DMS 273 (cell line): ENCODE data around the gene OSBPL1A.
"Not testable (repeated sequence)": the region's sequence is repeated elsewhere in the genome, so short reads cannot be mapped to it uniquely, and the experiment has no call there.

Experiments used
- DNase-seq: peaks from one replicate; lab custom pipeline; 2025; ENCODE audit not compliant: unreplicated experiment; lab: John Stamatoyannopoulos, UW

Gene OSBPL1A

DNA sequence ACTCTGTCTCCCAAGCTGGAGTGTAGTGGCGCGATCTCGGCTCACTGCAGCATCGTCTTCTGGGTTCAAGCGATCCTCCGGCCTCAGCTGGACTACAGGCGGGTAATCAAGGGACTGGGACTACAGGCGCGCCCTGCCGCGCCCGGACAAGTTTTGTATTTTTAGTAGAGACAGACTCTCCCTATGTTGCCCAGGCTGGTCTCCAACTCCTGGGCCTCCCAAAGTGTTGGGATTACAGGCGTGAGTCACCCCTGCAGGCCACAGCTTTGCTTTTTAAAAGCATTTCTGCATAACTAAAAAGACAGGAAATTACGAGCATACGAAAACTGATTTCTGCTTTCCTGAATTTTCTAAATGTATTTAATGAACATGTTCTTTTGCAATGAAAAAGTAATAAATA lies 916 bp upstream of the OSBPL1A start:
- peak; percentile 66 for DNase-seq

DNA sequence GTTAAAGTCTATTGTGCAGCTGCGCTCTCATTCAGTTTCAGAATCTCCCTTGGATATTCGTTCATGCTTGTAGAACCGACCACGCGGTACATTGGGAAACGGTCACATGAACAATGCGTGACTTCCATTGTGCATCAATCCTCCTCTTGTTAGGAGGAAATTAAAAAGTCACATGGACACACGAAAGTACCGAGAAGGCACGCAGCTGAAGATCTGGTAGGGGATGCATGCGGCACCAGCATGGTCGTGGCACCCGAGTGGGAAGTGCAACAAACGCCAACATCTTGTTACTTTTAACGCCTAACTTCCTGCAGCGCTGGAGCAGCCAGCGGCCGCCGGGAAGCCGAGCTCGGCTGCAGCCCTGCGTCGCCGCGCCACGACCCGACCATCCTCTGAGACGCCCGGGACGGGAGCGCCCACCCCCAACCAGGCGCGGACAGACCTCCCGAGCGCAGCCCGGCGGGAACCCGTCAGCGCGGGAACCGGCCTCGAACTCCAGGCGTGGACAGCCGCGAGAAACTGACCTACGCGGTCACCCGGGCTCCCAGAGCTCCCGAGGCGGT lies 412 bp downstream of the OSBPL1A start:
- peak; percentile 90 for DNase-seq

DNA sequence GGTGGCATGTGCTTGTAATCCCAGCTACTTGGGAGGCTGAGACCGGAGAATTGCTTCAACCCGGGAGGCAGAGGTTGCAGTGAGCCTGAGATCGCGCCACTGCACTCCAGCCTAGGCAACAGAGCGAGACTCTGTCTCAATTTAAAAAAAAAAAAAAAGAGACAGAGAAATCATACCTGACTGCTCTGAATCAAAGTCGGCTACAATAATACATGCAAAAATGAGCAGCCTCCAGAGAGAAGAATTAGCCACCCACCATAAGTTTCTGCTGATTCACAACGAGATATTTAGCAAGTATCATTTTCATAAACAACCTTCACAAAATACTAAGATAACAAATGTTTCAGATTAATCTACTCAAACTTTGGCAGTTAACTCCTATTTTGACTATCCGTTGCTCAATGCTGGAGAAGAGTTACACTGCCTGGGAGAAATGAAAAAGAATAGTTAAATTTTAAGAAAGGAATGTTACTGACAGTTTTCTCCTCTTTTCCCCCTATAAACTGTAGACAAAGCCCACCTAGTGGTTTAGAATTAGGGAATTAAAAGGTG lies 1.5 kb downstream of the OSBPL1A start:
- DNase-seq, result peak; percentile 36

DNA sequence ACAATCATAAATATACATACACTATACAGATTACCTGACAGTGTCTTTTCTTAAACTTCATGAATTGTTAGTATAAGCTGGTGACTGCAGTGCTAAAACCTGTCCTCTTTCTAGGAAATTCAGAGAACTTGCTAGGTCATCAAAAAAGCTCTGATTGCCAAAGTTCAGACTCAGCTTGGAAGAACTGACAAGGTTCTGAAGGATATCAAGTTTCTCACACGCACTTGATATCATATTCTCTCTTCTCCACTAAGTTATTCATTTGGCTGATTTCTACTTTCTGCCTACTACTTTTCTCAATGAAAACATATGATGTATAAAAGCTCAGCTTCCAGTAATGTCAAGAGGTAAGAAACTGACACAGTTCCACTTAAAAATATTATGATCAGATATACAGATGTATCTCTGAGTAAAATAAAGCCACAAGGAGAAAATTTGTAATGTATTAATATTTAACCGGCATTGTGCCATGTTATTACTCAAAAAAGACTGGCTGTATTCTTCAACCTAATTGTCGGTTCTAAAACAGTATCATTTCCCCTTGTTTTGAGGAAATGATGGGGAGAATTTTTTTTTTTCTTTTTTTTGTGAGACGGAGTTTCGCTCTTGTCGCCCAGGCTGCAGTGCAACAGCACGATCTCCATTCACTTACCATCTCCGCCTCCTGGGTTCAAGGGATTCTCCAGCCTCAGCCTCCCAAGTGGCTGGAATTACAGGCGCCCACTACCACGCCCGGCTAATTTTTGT lies 2.4 kb downstream of the OSBPL1A start:
- peak; percentile 63 for DNase-seq

DNA sequence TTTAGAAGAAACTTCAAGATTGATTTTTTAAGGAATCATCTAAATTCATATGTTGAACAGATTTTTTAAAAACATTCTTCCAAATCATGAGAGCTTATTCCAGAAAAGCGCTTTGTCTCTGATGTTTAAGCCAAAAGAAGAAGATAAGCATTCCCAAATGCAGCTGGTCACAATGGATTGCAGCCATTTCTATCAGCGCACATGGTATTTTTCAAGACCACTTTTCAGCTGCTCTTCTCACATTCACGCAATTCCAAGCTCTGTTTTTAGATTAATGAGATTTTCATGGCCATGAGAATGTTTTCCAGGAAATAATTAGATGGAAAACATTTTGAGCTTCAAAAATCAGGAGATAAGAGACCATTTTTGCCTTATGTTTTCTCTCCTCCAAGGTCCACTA lies 8.7 kb downstream of the OSBPL1A start:
- DNase-seq, result no peak

DNA sequence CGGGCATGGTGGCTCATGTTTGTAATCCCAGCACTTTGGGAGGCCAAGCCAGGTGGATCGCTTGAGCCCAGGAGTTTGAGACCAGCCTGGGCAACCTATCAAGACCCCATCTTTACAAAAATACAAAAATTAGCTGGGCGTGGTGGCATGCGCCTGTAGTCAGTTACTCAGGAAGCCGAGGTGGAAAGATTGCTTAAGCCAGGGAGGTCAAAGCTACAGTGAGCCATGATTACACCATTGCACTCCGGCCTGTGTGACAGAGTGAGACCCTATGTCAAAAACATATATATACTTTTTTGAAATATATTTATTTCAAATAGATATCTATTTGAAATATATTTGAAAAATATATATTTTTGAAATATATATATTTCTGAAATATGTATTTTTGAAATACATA lies 10.9 kb downstream of the OSBPL1A start:
- DNase-seq, result no peak

DNA sequence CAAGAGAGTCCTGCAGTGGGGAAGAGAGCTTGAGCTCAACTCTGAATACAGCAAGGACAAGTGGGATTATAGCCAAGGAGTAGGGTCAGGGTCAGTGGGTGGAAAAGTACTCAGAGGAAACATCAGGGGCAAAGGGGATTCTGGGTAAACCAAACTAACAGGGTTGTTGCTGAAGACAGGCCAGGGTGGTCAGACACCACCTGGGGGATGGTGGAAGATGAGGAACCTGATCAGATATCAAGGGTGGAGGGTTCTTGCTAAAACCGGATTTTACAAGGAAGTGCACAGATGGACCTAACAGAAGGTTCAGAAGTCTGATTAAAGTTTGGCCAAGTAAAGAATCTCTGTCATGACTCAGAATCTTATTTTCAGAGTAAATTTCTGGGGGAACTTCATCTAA lies 16.5 kb downstream of the OSBPL1A start:
- DNase-seq, result peak; percentile 73

DNA sequence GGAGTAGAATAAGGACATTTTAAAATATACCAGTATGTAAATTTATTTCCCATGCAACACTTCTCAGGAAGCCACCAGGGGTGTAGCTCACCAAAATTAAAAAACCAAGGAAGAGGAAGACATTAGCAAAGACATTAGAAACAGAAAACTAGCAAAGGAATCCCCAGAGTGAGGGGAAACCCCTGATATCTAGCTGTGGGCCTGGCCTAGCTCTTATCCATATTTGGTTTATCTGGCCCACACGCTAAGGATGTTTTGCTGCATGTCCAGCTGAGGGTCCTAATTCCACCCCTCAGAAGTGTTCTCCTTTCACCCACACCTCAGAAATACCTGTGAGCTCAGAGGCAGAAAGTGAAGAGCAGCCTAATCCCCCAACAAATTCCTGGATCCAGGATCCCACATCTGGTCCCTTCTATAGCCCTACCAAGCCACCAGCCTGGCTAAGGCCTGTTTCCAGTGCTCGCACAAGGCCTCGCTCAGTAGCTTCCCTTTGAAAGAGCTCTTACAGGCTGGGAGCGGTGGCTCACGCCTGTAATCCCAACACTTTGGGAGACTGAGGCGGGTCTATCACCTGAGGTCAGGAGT lies 17.4 kb downstream of the OSBPL1A start:
- DNase-seq, result no peak

DNA sequence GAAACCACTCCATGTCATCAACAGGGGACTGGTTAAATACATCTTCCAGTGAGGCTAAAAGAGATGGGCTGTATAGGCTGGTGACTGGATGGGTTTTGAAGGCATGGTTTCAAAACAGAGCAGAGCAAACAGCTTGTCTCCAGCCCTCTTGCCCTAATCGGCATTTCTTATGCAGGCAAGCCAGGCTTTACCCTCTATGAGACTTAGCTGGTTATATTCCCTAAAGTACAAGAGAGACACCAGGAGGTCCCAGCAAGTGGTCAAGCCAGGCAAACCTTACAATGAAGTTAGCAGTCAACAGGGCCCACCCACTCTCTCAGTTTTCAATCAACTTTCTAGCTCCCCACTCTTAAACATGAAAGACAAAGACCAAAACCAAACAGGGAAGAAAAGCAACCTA lies 19.0 kb downstream of the OSBPL1A start:
- DNase-seq, result no peak

DNA sequence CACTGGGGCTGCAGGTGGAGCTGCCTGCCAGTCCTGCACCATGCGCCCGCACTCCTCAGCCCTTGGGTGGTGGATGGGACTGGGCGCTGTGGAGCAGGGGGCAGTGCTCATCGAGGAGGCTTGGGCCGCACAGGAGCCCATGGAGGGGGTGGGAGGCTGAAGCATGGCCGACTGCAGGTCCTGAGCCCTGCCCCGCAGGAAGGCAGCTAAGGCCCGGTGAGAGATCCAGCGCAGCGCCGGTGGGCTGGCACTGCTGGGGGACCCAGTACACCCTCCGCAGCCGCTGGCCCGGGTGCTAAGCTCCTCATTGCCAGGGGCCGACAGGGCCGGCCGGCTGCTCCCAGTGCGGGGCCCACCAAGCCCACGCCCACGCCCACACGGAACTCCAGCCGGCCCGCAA lies 21.1 kb downstream of the OSBPL1A start:
- not testable (repeated sequence) for DNase-seq

DNA sequence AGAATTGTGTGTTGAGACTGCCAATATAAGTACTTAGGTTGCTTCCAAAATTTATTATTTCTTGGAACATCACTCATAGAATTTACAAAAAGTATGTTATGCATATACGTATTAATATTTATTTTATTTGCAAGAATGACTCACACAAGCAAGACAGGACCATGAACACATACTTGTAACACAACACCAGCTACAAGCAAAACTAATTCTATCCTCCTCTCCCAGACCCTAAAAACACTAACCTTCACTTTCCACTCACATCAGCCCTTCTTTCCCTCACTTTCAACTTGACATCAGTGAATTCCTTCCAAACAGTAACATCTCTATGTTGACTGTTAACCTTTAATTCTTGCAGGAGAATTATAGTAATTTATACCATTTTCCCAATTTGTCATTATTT lies 24.3 kb downstream of the OSBPL1A start:
- DNase-seq, result no peak

DNA sequence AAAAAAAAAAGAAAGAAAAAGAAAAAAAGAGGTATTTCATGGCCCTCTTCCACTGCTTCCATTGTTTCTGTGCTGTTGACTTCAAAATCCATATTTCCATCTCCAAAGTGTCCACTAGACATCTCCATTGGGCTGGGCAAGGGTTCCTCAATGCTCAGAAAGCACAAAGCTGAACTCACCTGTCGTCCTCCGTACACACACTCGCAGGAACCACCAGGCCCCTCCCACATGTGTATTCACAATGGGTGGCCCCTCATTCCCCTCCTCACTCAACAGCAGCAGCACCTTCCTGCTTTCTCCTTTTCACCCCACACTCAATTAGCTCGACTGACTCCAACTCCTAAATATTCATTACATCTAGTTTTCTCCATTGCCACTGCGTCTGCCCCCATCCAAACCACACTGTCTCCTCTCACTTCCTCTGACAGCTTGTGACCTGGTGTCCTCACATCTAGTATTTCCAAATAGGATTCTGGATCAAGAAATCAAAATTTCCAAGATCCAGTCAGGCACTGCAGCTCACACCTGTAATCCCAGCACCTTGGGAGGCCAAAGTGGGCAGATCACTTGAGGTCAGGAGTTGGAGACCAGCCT lies 25.2 kb downstream of the OSBPL1A start:
- DNase-seq, result no peak

DNA sequence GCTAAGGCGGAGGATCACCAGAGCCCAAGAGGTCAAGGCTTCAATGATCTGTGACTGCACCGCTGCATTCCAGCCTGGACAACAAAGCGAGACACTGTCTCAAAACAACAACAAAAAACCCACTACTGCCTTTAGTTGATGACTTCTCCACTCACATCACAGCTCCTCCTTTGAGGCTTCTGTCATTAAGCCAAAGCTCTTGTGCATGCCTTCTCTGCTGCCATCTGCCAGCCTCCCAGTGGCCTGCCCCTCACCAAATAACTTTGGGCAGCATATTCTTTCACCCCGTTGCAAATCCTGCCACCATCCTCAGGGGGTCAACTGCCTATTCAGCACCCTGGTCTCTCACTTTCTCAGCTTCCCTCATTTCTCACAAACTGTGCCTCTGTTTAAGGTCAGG lies 27.5 kb downstream of the OSBPL1A start:
- peak; percentile 66 for DNase-seq

DNA sequence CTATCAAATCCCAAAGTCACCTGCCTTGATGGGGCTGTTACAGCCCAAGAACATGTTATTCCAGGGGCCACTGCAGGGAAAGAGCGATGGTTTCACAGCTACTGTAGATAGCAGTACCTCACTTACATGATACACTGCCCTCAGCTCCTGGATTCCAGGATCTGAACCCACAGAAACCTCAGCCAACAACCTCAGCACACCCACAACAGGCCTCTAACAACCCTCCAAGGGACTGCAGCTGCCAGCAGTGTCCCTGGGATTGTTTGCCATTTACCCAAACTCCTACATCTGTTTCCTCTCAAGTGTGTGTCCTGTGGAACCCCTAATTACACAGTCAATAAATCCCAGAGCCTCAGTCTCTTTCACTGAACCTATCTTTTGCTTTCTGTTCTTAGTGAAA lies 28.2 kb downstream of the OSBPL1A start:
- peak; percentile 11 for DNase-seq

DNA sequence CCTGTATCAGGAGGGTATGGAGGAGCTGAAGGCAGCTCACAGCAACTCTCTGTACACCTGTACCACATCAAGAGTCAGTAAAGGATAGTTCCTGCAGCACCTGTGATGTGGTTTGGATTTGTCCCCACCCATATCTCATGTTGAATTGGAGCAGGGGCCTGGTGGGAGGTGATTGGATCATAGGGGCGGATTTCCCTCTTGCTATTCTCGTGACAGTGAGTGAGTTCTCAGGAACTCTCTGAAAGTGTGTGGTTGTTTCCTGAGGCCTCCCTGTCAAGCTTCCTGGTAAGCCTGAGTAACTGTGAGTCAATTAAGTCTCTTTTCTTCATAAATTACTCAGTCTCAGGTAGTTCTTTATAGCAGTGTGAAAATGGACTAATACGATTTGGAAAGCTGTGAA lies 28.9 kb downstream of the OSBPL1A start:
- DNase-seq, result no peak

DNA sequence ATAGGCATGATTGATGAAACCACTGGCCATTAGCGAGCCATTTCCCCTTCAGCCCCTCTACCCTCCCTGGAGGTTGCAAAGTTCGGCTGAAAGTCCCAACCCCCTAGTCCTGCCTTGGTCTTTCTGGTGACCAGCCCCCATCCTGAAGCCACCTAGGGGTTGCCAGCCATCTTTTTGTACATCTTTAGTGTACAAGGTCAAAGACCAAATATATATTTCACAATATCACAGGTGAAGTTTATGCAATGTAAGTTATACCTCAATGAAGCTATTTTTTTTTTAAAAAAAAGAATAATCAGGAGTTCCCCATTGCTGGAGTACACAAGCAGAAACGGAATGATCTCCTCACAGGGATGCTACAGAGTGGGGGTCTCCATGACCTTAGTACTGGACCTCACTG lies 31.3 kb downstream of the OSBPL1A start:
- no peak for DNase-seq

DNA sequence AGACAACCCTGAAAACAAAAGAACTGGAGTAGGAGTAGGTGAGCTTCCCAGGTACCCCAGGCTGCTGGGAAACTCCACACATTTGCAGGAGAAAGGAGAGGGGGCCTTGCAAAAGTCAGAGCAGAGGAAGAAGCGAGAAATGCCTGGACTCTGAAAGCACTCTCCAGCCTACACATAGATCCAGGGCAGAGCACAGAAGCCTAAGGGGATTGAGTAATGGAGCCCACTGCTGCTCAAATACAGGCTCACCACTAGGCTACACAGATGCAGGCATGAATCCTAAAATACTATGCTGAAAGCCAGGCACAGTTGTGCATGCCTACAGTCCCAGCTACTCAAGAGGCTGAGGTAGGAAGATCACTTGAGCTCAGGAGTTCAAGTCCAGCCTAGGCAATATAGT lies 33.4 kb downstream of the OSBPL1A start:
- no peak for DNase-seq

DNA sequence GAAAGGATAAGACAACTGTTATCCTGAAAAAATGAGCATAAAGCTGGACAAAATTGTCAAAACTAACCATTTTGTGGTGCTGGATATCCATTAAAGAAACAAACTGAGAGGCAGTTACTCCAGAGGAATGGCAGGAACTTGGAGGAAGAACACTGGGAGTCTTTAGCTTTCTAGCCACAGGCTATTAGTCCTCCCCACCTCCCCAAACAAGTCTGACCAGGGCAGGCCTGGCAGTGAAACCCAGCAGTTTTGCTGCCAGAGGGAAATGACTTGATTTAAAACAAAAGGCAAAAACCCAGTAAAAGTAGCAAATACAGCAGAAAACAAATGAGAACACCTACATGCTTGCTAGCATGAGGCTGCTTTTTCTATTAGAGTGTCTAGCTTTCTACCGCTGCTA lies 34.9 kb downstream of the OSBPL1A start:
- DNase-seq, result no peak

DNA sequence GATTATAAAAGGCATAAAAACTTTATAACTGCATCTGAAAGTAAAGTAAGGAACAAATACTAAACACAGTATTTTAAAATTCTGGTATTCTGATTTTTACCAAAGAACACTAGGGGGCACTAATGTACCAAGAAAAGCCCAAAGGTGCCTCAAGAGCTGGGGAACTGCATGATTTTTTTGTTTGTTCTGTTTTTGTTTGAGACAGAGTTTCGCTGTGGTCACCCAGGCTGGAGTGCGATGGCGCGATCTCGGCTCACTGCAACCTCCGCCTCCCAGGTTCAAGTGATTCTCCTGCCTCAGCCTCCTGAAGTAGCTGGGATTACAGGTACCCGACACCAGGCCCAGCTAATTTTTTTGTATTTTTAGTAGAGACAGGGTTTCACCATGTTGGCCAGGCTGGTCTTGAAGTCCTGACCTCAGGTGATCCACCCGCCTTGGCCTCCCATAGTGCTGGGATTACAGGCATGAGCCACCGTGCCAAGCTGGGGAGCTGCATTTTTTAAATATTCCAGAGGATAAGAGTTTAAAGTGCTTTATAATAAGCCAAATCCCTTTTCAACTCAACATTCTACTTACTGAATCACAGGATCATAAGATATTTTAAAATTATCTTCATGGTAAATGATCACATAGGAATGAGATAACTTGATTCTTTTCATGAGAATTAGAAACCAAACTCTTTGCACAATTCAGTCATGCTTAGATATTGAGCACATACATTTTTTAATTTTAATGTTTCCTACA lies 37.7 kb downstream of the OSBPL1A start:
- DNase-seq, result peak; percentile 76

DNA sequence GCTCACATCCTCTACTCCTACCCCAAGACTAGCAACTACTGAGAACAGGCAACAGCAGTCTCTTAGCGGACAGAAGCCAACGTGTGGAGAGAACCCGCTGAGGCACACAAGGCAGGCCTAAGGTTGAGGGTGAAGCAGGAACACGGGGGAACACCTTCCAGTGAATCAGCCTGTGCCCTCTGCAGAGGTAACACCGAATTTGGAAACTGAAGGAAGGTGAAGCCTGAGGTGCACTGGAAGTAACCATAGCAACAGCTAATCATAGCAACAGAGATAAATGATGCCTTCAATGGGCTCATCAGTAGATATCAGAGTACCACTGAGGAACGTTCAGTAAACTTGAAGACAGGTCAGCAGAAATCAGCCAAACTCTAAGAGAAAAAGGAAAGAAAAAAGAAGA lies 43.3 kb downstream of the OSBPL1A start:
- DNase-seq, result no peak

DNA sequence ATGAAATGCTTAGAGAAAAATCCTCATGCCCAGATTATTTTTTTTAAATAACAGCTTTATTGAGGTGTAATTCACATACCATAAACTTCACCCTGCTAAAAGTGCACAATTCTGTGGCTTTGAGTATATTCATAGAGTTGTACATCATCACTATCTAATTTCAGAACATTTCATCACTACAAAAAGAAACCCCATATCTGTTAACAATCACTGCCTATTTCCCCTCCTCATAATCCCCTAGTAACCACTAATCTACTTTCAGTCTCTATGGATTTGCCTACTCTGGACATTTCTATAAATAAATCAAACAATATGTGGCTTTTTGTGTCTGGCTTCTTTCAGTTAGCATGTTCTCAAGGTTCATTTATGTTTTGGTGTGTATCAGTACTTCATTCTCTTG lies 51.4 kb downstream of the OSBPL1A start:
- DNase-seq, result no peak
